Uterus (tissue), 4 donors: Measurements from ENCODE around the gene CTNND1. TPM values are rescaled to one million over a fixed set of nuclear protein-coding genes. Genes with fewer than 3 reads are reported as not detected.
"Not testable (repeated sequence)": the region's sequence is repeated elsewhere in the genome, so short reads cannot be mapped to it uniquely, and the experiment has no call there.

Source experiments
- DNase-seq, 2 donors: peaks; one replicate each; pipeline ENCODE4 v3.0.0-alpha.2; 2019 to 2020
- H3K27ac ChIP-seq, 2 donors: fragments of 200-600 bp; sonication (generic); 1 replicate in 1 of 2; 2 replicates in 1 of 2; pipeline ENCODE4 v1.5.1; 2016 to 2018
- H3K27me3 ChIP-seq, 2 donors: fragments of 200-600 bp; sonication (generic); one replicate each; pipeline ENCODE4 v1.5.1; 2018 to 2019; ENCODE audit warnings: control low read depth in 1 of 2
- H3K36me3 ChIP-seq, 2 donors: fragments of 200-600 bp; sonication (generic); one replicate each; pipeline ENCODE4 v1.5.1; 2019; ENCODE audit warnings: control low read depth in 1 of 2
- H3K4me1 ChIP-seq, 2 donors: fragments of 200-600 bp; sonication (generic); one replicate each; pipeline ENCODE4 v1.5.1; 2018 to 2019; ENCODE audit warnings: control low read depth in 1 of 2
- H3K4me3 ChIP-seq, 2 donors: fragments of 200-600 bp; sonication (generic); 1 replicate in 1 of 2; 2 replicates in 1 of 2; pipeline ENCODE4 v1.5.1; 2018 to 2019; ENCODE audit warnings: mild to moderate bottlenecking in 1 of 2
- H3K9me3 ChIP-seq, 2 donors: fragments of 200-600 bp; sonication (generic); one replicate each; pipeline ENCODE4 v1.5.1; 2019; ENCODE audit warnings: control low read depth in 1 of 2
- POLR2A ChIP-seq, 2 donors: fragments of 450-650 bp; IDR thresholded peaks; one replicate each; pipeline ENCODE4 v1.6.1; 2016; ENCODE audit warnings: antibody characterized with exemption in 2 of 2, mild to moderate bottlenecking in 1 of 2, moderate library complexity in 1 of 2
- intact Hi-C: fragments of 100-400 bp; cut with DNase I; formaldehyde crosslinking; loops from one replicate; pipeline ENCODE4 v1.15.1; 2023; ENCODE audit warnings: low total_unique reads
- total RNA-seq, 4 donors: library from RNA; depleted of rRNA in 3 of 4; stranded (reverse); fragments of >200 nt in 3 of 4; gene quantifications; one replicate each; pipeline versions ENCODE4 v1.1.0 to v1.2.4, GENCODE V29; 2014 to 2023
- TF ChIP-seq, protein P1 (sequence below), 4 experiments: fragments of 200-600 bp in 2 of 4; fragments of 450-650 bp in 2 of 4; sonication (generic) in 2 of 4; IDR thresholded peaks; one replicate each; pipeline ENCODE4 v1.5.1; 2016 to 2019; ENCODE audit warnings: antibody characterized with exemption in 4 of 4, mild to moderate bottlenecking in 2 of 4, moderate library complexity in 1 of 4
- donor health status: DM: yes; HTN: yes; CAD: no.

Gene CTNND1
- total RNA-seq, 4 donors from 2014 or later: 54.1 to 226 (median 166) TPM

DNA sequence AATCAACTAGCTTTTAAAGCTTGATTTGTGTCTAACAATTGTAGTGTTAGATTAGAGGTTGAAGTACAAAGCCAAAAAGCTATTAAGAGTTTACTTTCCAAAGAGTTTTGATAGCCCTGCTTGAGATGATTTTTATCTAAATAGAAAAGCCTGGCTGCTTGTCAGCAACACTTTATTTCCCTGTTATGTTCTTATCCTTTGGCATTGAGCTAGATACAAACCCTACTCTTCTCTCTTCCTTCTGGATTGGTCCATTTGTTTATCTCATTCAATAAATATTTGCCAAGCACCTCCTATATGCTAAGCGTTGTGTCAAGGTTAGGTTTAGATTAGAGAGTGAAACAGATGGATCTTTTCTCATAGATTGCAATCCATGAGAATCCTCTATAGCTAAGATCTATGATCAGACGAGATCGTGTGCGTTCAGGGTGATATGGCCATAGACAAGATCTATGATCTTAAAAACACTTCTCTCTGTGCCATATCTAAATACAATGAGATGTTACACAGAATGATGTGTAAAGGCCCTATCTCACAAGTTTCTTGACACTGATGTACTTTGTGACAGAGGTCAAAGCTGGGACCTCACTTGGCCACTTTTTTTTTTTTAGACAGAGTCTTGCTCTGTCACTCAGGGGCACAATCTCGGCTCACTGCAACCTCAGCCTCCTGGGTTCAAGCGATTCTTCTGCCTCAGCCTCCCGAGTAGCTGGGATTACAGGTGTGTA, 57.8 kb downstream of the CTNND1 start:
- no peak for TF ChIP-seq POLR2A (IDR thresholded peaks at IDR 0.05)
- TF ChIP-seq, protein P1, sequence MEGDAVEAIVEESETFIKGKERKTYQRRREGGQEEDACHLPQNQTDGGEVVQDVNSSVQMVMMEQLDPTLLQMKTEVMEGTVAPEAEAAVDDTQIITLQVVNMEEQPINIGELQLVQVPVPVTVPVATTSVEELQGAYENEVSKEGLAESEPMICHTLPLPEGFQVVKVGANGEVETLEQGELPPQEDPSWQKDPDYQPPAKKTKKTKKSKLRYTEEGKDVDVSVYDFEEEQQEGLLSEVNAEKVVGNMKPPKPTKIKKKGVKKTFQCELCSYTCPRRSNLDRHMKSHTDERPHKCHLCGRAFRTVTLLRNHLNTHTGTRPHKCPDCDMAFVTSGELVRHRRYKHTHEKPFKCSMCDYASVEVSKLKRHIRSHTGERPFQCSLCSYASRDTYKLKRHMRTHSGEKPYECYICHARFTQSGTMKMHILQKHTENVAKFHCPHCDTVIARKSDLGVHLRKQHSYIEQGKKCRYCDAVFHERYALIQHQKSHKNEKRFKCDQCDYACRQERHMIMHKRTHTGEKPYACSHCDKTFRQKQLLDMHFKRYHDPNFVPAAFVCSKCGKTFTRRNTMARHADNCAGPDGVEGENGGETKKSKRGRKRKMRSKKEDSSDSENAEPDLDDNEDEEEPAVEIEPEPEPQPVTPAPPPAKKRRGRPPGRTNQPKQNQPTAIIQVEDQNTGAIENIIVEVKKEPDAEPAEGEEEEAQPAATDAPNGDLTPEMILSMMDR (IDR thresholded peaks at IDR 0.05): no peak
- Histone ChIP-seq H3K9me3 (no peaks in the 10 kb centered on the region), H3K27me3 (no peaks in the 10 kb centered on the region), H3K27ac (no peak overlapping the region), H3K36me3 (no peaks in the 10 kb centered on the region), H3K4me1 (no peaks in the 10 kb centered on the region), H3K4me3 (no peak overlapping the region)
- intact Hi-C loops: no loop called here
- no peak for DNase-seq

DNA sequence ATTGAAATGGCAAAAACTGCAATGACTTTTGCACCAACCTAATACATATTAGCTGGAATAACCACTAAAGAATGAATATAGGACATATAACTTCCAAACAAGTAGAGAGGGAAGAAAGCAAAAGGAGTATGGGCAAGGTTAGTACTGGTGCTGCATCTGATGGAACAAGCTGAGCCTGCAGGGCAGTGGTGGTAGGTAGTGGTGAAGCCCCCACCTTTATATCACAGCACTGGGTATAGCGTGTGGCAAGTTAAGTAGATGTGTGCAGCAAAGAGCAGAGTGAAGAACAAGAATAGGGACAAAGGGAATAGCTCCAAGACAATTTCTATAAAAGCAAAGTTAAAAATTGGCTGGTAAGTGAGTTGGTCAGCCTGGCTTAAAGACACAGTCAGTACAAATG, 62.3 kb downstream of the CTNND1 start:
- no peak for TF ChIP-seq POLR2A (IDR thresholded peaks at IDR 0.05)
- TF ChIP-seq, protein P1 (IDR thresholded peaks at IDR 0.05): no peak
- no peak overlapping the region for H3K4me3 ChIP-seq
- H3K27ac ChIP-seq: no peak overlapping the region
- H3K4me1 ChIP-seq: no peaks in the 10 kb centered on the region
- H3K9me3 ChIP-seq: no peaks in the 10 kb centered on the region
- no peaks in the 10 kb centered on the region for H3K27me3 ChIP-seq
- no peaks in the 10 kb centered on the region for H3K36me3 ChIP-seq
- no peak for DNase-seq
- intact Hi-C loops: no loop called here

DNA sequence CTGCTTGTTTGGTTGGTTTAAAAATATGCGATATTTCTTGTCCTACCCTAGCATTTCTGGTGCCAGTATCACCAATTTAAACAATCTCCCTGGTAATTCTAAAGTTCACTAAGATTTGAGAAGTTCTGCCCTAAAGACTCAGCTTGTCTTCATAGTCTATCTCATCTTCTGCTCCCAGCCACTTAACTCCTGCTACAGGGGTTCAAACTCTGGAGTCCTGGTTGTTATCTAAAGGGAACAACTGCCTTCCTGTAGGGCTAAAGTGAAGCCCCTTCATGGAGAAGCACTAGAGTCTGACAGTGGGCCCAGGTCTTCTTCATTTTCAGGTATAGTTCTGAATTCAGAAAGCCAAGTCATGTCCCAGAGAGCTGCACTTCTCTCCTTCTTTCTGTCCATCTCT, 73.2 kb downstream of the CTNND1 start:
- no peak overlapping the region for H3K4me3 ChIP-seq
- TF ChIP-seq, protein P1 (IDR thresholded peaks at IDR 0.05): no peak
- no peak for TF ChIP-seq POLR2A (IDR thresholded peaks at IDR 0.05)
- no peak for DNase-seq
- no peaks in the 10 kb centered on the region for H3K4me1 ChIP-seq
- H3K27ac ChIP-seq: no peak overlapping the region
- no peaks in the 10 kb centered on the region for H3K9me3 ChIP-seq
- H3K27me3 ChIP-seq: no peaks in the 10 kb centered on the region
- H3K36me3 ChIP-seq: no peaks in the 10 kb centered on the region
- intact Hi-C loops: no loop called here

DNA sequence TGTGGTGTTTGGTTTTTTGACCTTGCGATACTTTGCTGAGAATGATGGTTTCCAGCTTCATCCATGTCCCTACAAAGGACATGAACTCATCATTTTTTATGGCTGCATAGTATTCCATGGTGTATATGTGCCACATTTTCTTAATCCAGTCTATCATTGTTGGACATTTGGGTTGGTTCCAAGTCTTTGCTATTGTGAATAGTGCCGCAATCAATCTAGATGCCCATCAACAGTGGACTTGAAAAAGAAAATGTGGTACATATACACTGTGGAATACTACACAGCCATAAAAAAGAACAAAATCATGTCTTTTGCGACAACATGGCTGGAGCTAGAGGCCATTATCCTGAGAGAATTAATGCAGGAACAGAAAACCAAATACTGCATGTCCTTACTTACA, 77.0 kb downstream of the CTNND1 start:
- H3K9me3 ChIP-seq, H3K36me3 ChIP-seq, H3K27me3 ChIP-seq, H3K4me3 ChIP-seq, H3K4me1 ChIP-seq, intact Hi-C loops, DNase-seq, H3K27ac ChIP-seq: not testable (repeated sequence)

DNA sequence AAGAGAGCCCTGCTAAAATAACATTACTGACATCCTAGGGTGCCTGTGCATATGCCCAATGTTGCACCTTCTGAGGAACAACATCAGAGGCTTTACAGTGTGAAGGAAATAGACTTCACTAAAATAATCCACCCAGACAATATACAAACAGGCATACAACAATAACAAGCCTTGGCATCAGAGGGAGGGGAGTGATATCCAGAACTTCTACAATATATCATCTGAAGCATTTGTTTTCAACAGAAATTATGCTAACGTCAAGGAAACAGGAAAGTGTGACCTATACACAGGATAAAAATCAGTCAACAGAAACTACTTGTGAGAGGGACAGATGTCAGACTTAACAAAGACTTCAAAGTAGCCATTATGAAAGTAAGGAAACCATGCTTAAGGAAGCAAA, 81.3 kb downstream of the CTNND1 start:
- H3K27me3 ChIP-seq: no peaks in the 10 kb centered on the region
- intact Hi-C loops: no loop called here
- no peaks in the 10 kb centered on the region for H3K4me1 ChIP-seq
- no peaks in the 10 kb centered on the region for H3K36me3 ChIP-seq
- no peaks in the 10 kb centered on the region for H3K9me3 ChIP-seq
- TF ChIP-seq, protein P1 (IDR thresholded peaks at IDR 0.05): no peak
- no peak for TF ChIP-seq POLR2A (IDR thresholded peaks at IDR 0.05)
- H3K27ac ChIP-seq: no peak overlapping the region
- no peak overlapping the region for H3K4me3 ChIP-seq
- no peak for DNase-seq

DNA sequence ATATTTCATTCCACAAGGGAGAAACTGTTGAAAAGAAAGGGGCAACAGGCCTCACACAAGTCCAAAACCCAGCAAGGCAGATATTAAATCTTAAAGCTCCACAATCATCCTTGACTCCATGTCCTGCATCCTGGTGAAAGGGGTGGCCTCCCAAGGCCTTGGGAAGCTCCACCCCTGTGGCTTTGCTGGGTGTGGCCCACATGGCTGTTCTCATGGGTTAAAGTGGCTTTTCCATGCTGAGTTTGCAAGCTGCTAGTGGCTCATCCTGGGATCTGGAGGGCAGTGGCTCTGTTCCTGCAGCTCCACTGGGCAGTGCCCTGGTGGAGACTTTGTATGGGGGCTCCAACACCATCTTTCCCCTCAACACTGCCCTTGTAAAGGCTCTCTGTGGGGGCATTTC, 106.4 kb downstream of the CTNND1 start:
- no peak overlapping the region for H3K27ac ChIP-seq
- intact Hi-C loops: no loop called here
- H3K4me3 ChIP-seq: no peak overlapping the region
- TF ChIP-seq, protein P1 (IDR thresholded peaks at IDR 0.05): no peak
- TF ChIP-seq POLR2A (IDR thresholded peaks at IDR 0.05): no peak
- H3K9me3 ChIP-seq: no peaks in the 10 kb centered on the region
- H3K27me3 ChIP-seq: no peaks in the 10 kb centered on the region
- no peaks in the 10 kb centered on the region for H3K4me1 ChIP-seq
- H3K36me3 ChIP-seq: no peaks in the 10 kb centered on the region
- DNase-seq: no peak
